ENCODE measurements around the gene SRPRA.
"Not testable (repeated sequence)": the region's sequence is repeated elsewhere in the genome, so short reads cannot be mapped to it uniquely, and the experiment has no call there.

SRPRA gene

GRCh38 chr11:126263489-126263888 is 5.2 kb downstream of the SRPRA start:
- Histone ChIP-seq H2AFZ (ENCODE audit: low read length, unreplicated experiment) (no peak overlapping the region), H3K79me2 (ENCODE audit: control insufficient read depth, insufficient read depth, low read length, unreplicated experiment) (peaks cover 20% of the 10 kb centered on the region), H3K36me3 (ENCODE audit: insufficient read depth, low read length) (peaks cover 45% of the 10 kb centered on the region), H3K4me3 (ENCODE audit: low read depth, low read length) (no peak overlapping the region), H3K27me3 (ENCODE audit: insufficient read depth, low read length) (no peaks in the 10 kb centered on the region), H3K27ac (ENCODE audit: low read depth, low read length) (no peak overlapping the region), H3K4me1 (ENCODE audit: control insufficient read depth, insufficient read depth, low read length, unreplicated experiment) (peaks cover 11% of the 10 kb centered on the region)

GRCh38 chr11:126262216-126262615 is 6.5 kb downstream of the SRPRA start:
- H3K27ac ChIP-seq (ENCODE audit: low read depth, low read length) = no peak overlapping the region
- H3K79me2 ChIP-seq (ENCODE audit: control insufficient read depth, insufficient read depth, low read length, unreplicated experiment) = peaks cover 7% of the 10 kb centered on the region
- H3K4me1 ChIP-seq (ENCODE audit: control insufficient read depth, insufficient read depth, low read length, unreplicated experiment) = peaks cover 13% of the 10 kb centered on the region
- H3K4me3 ChIP-seq (ENCODE audit: low read depth, low read length) = no peak overlapping the region
- no peaks in the 10 kb centered on the region for H3K27me3 ChIP-seq (ENCODE audit: insufficient read depth, low read length)
- H2AFZ ChIP-seq (ENCODE audit: low read length, unreplicated experiment) = no peak overlapping the region
- H3K36me3 ChIP-seq (ENCODE audit: insufficient read depth, low read length) = peaks cover 44% of the 10 kb centered on the region

GRCh38 chr11:126257764-126258163 is 10.9 kb downstream of the SRPRA start:
- peaks cover 10% of the 10 kb centered on the region for H3K4me1 ChIP-seq (ENCODE audit: control insufficient read depth, insufficient read depth, low read length, unreplicated experiment)
- peaks cover 28% of the 10 kb centered on the region for H3K36me3 ChIP-seq (ENCODE audit: insufficient read depth, low read length)
- H3K27me3 ChIP-seq (ENCODE audit: insufficient read depth, low read length) = no peaks in the 10 kb centered on the region
- H2AFZ ChIP-seq (ENCODE audit: low read length, unreplicated experiment) = no peak overlapping the region
- H3K79me2 ChIP-seq (ENCODE audit: control insufficient read depth, insufficient read depth, low read length, unreplicated experiment) = no peaks in the 10 kb centered on the region
- no peak overlapping the region for H3K27ac ChIP-seq (ENCODE audit: low read depth, low read length)
- no peak overlapping the region for H3K4me3 ChIP-seq (ENCODE audit: low read depth, low read length)

- H3K36me3 ChIP-seq (ENCODE audit: insufficient read depth, low read length) = peaks cover 24% of the 10 kb centered on the region
- H2AFZ ChIP-seq (ENCODE audit: low read length, unreplicated experiment) = no peak overlapping the region
- H3K4me1 ChIP-seq (ENCODE audit: control insufficient read depth, insufficient read depth, low read length, unreplicated experiment) = peaks cover 10% of the 10 kb centered on the region
- H3K79me2 ChIP-seq (ENCODE audit: control insufficient read depth, insufficient read depth, low read length, unreplicated experiment) = no peaks in the 10 kb centered on the region
- no peaks in the 10 kb centered on the region for H3K27me3 ChIP-seq (ENCODE audit: insufficient read depth, low read length)
- H3K4me3 ChIP-seq (ENCODE audit: low read depth, low read length) = no peak overlapping the region
- H3K27ac ChIP-seq (ENCODE audit: low read depth, low read length) = no peak overlapping the region
Measured at GRCh38 chr11:126257144-126257543, 11.6 kb downstream of the SRPRA start.

- Histone ChIP-seq H3K27ac (ENCODE audit: low read depth, low read length) (no peak overlapping the region), H2AFZ (ENCODE audit: low read length, unreplicated experiment) (no peak overlapping the region), H3K27me3 (ENCODE audit: insufficient read depth, low read length) (no peaks in the 10 kb centered on the region), H3K4me3 (ENCODE audit: low read depth, low read length) (no peak overlapping the region), H3K79me2 (ENCODE audit: control insufficient read depth, insufficient read depth, low read length, unreplicated experiment) (no peaks in the 10 kb centered on the region), H3K36me3 (ENCODE audit: insufficient read depth, low read length) (peaks cover 20% of the 10 kb centered on the region), H3K4me1 (ENCODE audit: control insufficient read depth, insufficient read depth, low read length, unreplicated experiment) (peaks cover 10% of the 10 kb centered on the region)
Measured at GRCh38 chr11:126256216-126256615, 12.5 kb downstream of the SRPRA start.

- not testable (repeated sequence) for H2AFZ ChIP-seq (ENCODE audit: low read length, unreplicated experiment); H3K27me3 ChIP-seq (ENCODE audit: insufficient read depth, low read length); H3K79me2 ChIP-seq (ENCODE audit: control insufficient read depth, insufficient read depth, low read length, unreplicated experiment); H3K4me3 ChIP-seq (ENCODE audit: low read depth, low read length); H3K27ac ChIP-seq (ENCODE audit: low read depth, low read length)
- H3K36me3 ChIP-seq (ENCODE audit: insufficient read depth, low read length) = peaks cover 20% of the 10 kb centered on the region
- peaks cover 10% of the 10 kb centered on the region for H3K4me1 ChIP-seq (ENCODE audit: control insufficient read depth, insufficient read depth, low read length, unreplicated experiment)
Measured at GRCh38 chr11:126255507-126255906, 13.2 kb downstream of the SRPRA start.

GRCh38 chr11:126254819-126255218 is 13.9 kb downstream of the SRPRA start:
- Histone ChIP-seq H3K27me3 (ENCODE audit: insufficient read depth, low read length) (no peaks in the 10 kb centered on the region), H3K27ac (ENCODE audit: low read depth, low read length) (no peak overlapping the region), H3K79me2 (ENCODE audit: control insufficient read depth, insufficient read depth, low read length, unreplicated experiment) (no peaks in the 10 kb centered on the region), H3K4me1 (ENCODE audit: control insufficient read depth, insufficient read depth, low read length, unreplicated experiment) (peaks cover 10% of the 10 kb centered on the region), H3K4me3 (ENCODE audit: low read depth, low read length) (no peak overlapping the region), H3K36me3 (ENCODE audit: insufficient read depth, low read length) (peaks cover 20% of the 10 kb centered on the region), H2AFZ (ENCODE audit: low read length, unreplicated experiment) (no peak overlapping the region)

- Histone ChIP-seq H3K36me3 (ENCODE audit: insufficient read depth, low read length) (peaks cover 20% of the 10 kb centered on the region), H3K27ac (ENCODE audit: low read depth, low read length) (no peak overlapping the region), H3K27me3 (ENCODE audit: insufficient read depth, low read length) (no peaks in the 10 kb centered on the region), H2AFZ (ENCODE audit: low read length, unreplicated experiment) (no peak overlapping the region), H3K79me2 (ENCODE audit: control insufficient read depth, insufficient read depth, low read length, unreplicated experiment) (no peaks in the 10 kb centered on the region), H3K4me3 (ENCODE audit: low read depth, low read length) (no peak overlapping the region), H3K4me1 (ENCODE audit: control insufficient read depth, insufficient read depth, low read length, unreplicated experiment) (peaks cover 10% of the 10 kb centered on the region)
Measured at GRCh38 chr11:126253265-126253664, 15.4 kb downstream of the SRPRA start.

- no peak overlapping the region for H3K4me3 ChIP-seq (ENCODE audit: low read depth, low read length)
- H3K4me1 ChIP-seq (ENCODE audit: control insufficient read depth, insufficient read depth, low read length, unreplicated experiment) = peaks cover 9% of the 10 kb centered on the region
- H3K79me2 ChIP-seq (ENCODE audit: control insufficient read depth, insufficient read depth, low read length, unreplicated experiment) = no peaks in the 10 kb centered on the region
- peak overlapping the region; percentile 22; the same call in 1 of the 2 replicates for H3K27ac ChIP-seq (ENCODE audit: low read depth, low read length)
- no peaks in the 10 kb centered on the region for H3K27me3 ChIP-seq (ENCODE audit: insufficient read depth, low read length)
- H2AFZ ChIP-seq (ENCODE audit: low read length, unreplicated experiment) = no peak overlapping the region
- peaks cover 16% of the 10 kb centered on the region for H3K36me3 ChIP-seq (ENCODE audit: insufficient read depth, low read length)
Measured at GRCh38 chr11:126246636-126247035, 22.1 kb downstream of the SRPRA start.

- Histone ChIP-seq H3K79me2 (ENCODE audit: control insufficient read depth, insufficient read depth, low read length, unreplicated experiment) (peaks cover 4% of the 10 kb centered on the region), H3K4me3 (ENCODE audit: low read depth, low read length) (no peak overlapping the region), H2AFZ (ENCODE audit: low read length, unreplicated experiment) (no peak overlapping the region), H3K27me3 (ENCODE audit: insufficient read depth, low read length) (no peaks in the 10 kb centered on the region), H3K36me3 (ENCODE audit: insufficient read depth, low read length) (no peaks in the 10 kb centered on the region), H3K4me1 (ENCODE audit: control insufficient read depth, insufficient read depth, low read length, unreplicated experiment) (peaks cover 18% of the 10 kb centered on the region), H3K27ac (ENCODE audit: low read depth, low read length) (no peak overlapping the region)
Measured at GRCh38 chr11:126233391-126233790, 35.3 kb downstream of the SRPRA start.

GRCh38 chr11:126232683-126233082 is 36.0 kb downstream of the SRPRA start:
- Histone ChIP-seq H3K27ac (ENCODE audit: low read depth, low read length) (no peak overlapping the region), H3K27me3 (ENCODE audit: insufficient read depth, low read length) (no peaks in the 10 kb centered on the region), H3K4me1 (ENCODE audit: control insufficient read depth, insufficient read depth, low read length, unreplicated experiment) (peaks cover 18% of the 10 kb centered on the region), H2AFZ (ENCODE audit: low read length, unreplicated experiment) (no peak overlapping the region), H3K36me3 (ENCODE audit: insufficient read depth, low read length) (no peaks in the 10 kb centered on the region), H3K79me2 (ENCODE audit: control insufficient read depth, insufficient read depth, low read length, unreplicated experiment) (peaks cover 4% of the 10 kb centered on the region), H3K4me3 (ENCODE audit: low read depth, low read length) (no peak overlapping the region)

All from ACC112 (cell line).